ENCODE measurements around the gene CLRN3. TPM values are rescaled to one million over a fixed set of nuclear protein-coding genes. Genes with fewer than 3 reads are reported as not detected.
A peak's percentile ranks its signal among the peaks of the same experiment; 100 is the strongest.

The CLRN3 gene
- total RNA-seq, 1 donor from 2014 or later: not detected

DNA sequence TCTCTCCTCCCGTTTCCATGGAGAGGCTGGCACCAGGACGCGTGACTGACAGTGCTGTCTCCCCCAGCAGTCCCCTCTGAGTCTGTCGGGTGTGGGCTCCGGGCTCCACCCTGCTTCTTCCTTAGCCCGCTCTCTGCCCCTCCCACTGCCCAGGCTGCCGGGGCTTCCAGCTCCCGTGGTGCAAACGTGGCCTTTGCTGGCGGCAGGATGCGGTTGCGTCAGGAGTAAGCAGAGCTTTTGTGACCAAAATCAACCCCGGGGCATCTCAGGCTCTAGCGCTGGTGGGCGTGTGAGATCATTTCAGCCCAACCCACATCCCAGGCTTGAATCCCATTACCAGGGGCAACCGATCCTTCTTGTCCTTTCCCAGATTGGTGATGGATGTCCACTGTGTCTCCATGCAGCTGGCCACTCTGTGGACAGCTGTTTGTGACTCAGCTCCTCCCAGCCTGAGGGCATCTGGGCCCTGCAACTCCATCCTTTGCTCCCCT, 42.4 kb upstream of the CLRN3 start:
- TF ChIP-seq, protein P1, sequence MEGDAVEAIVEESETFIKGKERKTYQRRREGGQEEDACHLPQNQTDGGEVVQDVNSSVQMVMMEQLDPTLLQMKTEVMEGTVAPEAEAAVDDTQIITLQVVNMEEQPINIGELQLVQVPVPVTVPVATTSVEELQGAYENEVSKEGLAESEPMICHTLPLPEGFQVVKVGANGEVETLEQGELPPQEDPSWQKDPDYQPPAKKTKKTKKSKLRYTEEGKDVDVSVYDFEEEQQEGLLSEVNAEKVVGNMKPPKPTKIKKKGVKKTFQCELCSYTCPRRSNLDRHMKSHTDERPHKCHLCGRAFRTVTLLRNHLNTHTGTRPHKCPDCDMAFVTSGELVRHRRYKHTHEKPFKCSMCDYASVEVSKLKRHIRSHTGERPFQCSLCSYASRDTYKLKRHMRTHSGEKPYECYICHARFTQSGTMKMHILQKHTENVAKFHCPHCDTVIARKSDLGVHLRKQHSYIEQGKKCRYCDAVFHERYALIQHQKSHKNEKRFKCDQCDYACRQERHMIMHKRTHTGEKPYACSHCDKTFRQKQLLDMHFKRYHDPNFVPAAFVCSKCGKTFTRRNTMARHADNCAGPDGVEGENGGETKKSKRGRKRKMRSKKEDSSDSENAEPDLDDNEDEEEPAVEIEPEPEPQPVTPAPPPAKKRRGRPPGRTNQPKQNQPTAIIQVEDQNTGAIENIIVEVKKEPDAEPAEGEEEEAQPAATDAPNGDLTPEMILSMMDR (conservative IDR thresholded peaks at IDR 0.05): no peak
- H3K9me3 Mint-ChIP-seq: no peaks in the 10 kb centered on the region
- H3K27me3 Mint-ChIP-seq (ENCODE audit: low read depth): no peaks in the 10 kb centered on the region
- no peak overlapping the region for H3K4me3 Mint-ChIP-seq
- no peaks in the 10 kb centered on the region for H3K36me3 Mint-ChIP-seq (ENCODE audit: low read depth)
- H3K4me1 Mint-ChIP-seq: peaks cover 28% of the 10 kb centered on the region
- peak; percentile 18 for DNase-seq (ENCODE audit: low read depth, low spot score)
- H3K27ac Mint-ChIP-seq (ENCODE audit: unreplicated experiment): peak overlapping the region; percentile 67

DNA sequence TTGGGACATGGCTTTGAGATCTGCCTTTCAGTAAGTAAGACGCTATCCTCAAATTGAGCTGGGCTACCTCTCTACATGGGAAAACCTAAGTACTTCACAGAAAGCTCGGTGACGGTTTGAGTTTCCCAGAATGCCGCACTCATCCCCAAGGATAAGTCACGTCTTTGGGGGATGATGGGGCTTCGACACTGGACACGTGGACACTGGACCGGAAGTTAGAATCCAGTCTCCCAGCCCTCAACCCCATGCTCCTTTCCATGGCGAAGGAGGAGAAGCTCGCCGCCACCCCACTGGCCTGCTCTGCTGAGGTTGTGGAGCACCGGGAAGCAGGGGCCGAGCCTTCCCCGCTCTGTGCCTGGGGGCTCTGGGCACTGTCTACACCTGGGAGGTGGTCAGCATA, 41.6 kb upstream of the CLRN3 start:
- H3K4me3 Mint-ChIP-seq: no peak overlapping the region
- H3K9me3 Mint-ChIP-seq: no peaks in the 10 kb centered on the region
- no peaks in the 10 kb centered on the region for H3K27me3 Mint-ChIP-seq (ENCODE audit: low read depth)
- peaks cover 28% of the 10 kb centered on the region for H3K4me1 Mint-ChIP-seq
- no peak overlapping the region for H3K27ac Mint-ChIP-seq (ENCODE audit: unreplicated experiment)
- DNase-seq (ENCODE audit: low read depth, low spot score): no peak
- no peaks in the 10 kb centered on the region for H3K36me3 Mint-ChIP-seq (ENCODE audit: low read depth)
- TF ChIP-seq, protein P1 (conservative IDR thresholded peaks at IDR 0.05): no peak

DNA sequence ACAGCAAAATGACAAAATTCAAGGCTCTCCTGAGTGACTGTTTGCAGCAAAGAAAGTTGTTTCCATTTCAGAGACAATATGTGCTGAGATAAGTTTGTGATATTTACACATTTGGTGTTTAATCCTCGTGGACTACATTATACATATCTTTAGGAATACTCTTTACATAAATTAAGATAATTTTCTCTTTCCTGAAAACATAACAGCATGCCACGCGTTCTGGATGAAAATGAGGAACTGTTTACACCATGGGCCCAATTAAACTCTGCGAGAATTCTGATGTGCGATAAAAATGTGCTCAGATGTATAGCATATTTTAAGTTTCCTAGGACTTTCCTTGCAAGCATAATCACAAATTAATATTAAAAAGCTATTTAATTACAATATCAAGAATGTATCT, 40.5 kb upstream of the CLRN3 start:
- H3K4me1 Mint-ChIP-seq: peaks cover 33% of the 10 kb centered on the region
- TF ChIP-seq, protein P1 (conservative IDR thresholded peaks at IDR 0.05): no peak
- H3K36me3 Mint-ChIP-seq (ENCODE audit: low read depth): no peaks in the 10 kb centered on the region

DNA sequence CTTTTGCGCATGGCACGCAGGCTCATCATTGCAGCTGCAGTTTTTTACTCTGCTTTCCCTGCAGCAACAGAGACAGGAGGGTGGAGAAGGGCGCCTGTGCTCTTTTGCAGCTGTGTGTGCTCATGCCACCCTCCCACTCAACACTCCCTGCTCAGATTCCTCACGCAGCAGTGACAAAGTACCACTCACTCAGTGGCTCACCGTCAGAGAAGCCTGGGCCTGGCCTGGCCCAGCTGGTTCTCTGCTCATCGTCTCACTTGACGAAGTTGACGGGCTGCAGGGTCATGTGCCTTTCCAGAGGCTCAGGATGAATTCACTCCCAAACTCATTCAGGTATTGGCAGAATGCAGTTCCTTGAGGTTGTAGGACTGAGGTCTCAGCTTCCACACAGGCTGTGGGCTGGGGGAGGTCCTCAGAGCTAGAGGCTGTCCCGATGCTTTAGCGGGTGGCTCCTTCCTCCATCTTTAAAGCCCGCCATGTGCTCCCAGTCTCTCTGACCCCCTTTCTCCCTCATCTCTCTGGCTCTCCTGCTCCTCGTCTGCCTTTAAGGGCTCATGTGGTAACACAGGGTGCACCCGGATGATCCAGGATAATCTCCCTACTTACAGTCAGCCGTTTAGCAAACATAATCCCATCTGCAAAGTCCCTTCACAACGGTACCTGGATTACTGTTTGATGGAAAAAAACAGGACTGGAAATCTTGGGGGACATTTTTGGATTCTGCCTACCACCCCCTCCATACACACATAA, 40.0 kb upstream of the CLRN3 start:
- Mint-ChIP-seq H3K27ac (ENCODE audit: unreplicated experiment) (peak overlapping the region; percentile 86), H3K4me1 (peaks cover 33% of the 10 kb centered on the region), H3K36me3 (ENCODE audit: low read depth) (no peaks in the 10 kb centered on the region), H3K4me3 (no peak overlapping the region), H3K27me3 (ENCODE audit: low read depth) (no peaks in the 10 kb centered on the region), H3K9me3 (no peaks in the 10 kb centered on the region)
- no peak for DNase-seq (ENCODE audit: low read depth, low spot score)
- TF ChIP-seq, protein P1 (conservative IDR thresholded peaks at IDR 0.05): no peak

More for the DNA sequence above, 40.5 kb upstream of the CLRN3 start:
- DNase-seq (ENCODE audit: low read depth, low spot score): no peak
- H3K27me3 Mint-ChIP-seq (ENCODE audit: low read depth): no peaks in the 10 kb centered on the region
- peak overlapping the region; percentile 86 for H3K27ac Mint-ChIP-seq (ENCODE audit: unreplicated experiment)
- H3K9me3 Mint-ChIP-seq: no peaks in the 10 kb centered on the region
- no peak overlapping the region for H3K4me3 Mint-ChIP-seq

DNA sequence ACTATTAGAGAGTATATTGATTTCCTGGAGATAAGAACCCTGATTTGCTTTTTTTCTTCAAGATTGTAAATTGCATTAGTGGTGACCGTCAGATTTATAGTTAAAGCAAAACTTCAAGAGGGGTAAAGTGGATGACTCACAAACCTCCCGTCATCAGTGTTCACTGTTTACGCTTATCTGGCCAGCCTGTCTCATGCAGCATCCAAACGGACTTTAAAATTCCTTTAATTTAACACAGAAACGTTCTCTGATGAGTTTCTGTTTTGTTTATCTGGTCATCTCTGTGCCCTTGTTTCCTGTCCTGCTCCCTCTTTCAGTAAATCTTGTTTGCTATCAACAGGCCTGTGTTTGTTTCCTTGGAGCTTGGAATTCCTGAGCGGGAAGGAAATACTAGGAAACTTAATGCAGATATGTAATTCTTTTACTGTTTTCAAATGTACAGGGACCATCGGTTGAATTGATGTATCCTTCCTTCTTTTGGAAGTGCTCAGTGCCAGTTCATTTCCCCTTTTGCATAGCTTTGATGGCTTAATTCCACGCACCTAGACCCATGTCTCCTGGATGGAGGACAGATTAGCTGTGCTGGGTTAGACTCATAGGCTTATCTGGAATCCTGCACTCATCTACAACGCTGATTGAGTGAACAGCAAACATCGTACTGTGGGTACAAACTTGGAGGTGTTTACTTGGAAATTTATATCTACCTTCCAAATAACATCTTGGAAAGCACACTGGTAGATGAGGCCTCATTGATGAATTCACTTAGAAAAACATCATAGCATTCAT, 35.5 kb upstream of the CLRN3 start:
- peaks cover 2% of the 10 kb centered on the region for H3K9me3 Mint-ChIP-seq
- peak overlapping the region; percentile 74 for H3K27ac Mint-ChIP-seq (ENCODE audit: unreplicated experiment)
- peaks cover 22% of the 10 kb centered on the region for H3K4me1 Mint-ChIP-seq
- DNase-seq (ENCODE audit: low read depth, low spot score): no peak
- TF ChIP-seq, protein P1 (conservative IDR thresholded peaks at IDR 0.05): no peak
- H3K27me3 Mint-ChIP-seq (ENCODE audit: low read depth): no peaks in the 10 kb centered on the region
- no peaks in the 10 kb centered on the region for H3K36me3 Mint-ChIP-seq (ENCODE audit: low read depth)
- H3K4me3 Mint-ChIP-seq: no peak overlapping the region
